A549 (cell line): Measurements from ENCODE around the gene MRPS15. TPM values are rescaled to one million over a fixed set of nuclear protein-coding genes. Genes with fewer than 3 reads are reported as not detected.
"Not testable (repeated sequence)": the region's sequence is repeated elsewhere in the genome, so short reads cannot be mapped to it uniquely, and the experiment has no call there.

Experiments
- ATAC-seq, 2 experiments: fragments of 200-7000 bp in 1 of 2; fragments of >200 bp in 1 of 2; cut with Nextera tagmentation in 1 of 2; cut with Tn5 transposase in 1 of 2; 3 replicates each; pipeline versions ENCODE4 v1.8.0 to v1.9.1; 2018 to 2020; ENCODE audit warnings: mild to moderate bottlenecking in 1 of 2, moderate library complexity in 1 of 2
- CTCF ChIA-PET: fragments of 300-600 bp; sonication (Branson Sonifier 250); formaldehyde crosslinking; extraction: SDS; loops from one replicate; lab custom pipeline; 2021; ENCODE audit warnings: antibody characterized with exemption, inconsistent platforms; lab: Yijun Ruan, JAX
- POLR2A ChIA-PET: fragments of 350-600 bp; formaldehyde crosslinking; extraction: SDS; loops from one replicate; lab custom pipeline; 2021; ENCODE audit warnings: antibody characterized with exemption, inconsistent platforms; lab: Yijun Ruan, JAX
- DNase-seq, 2 experiments: peaks; one replicate each; pipeline versions ENCODE4 v3.0.0 to v3.0.0-alpha.2; 2011 to 2016; ENCODE audit warnings: low read depth in 1 of 2, low spot score in 1 of 2
- FAIRE-seq: peaks from 2 replicates; lab custom pipeline; 2011; peaks lifted over from hg19 to GRCh38; lab: Jason Lieb, UNC
- H3K27ac ChIP-seq, 2 experiments: fragments of >200 bp; sonication (Bioruptor Twin); formaldehyde crosslinking; 3 replicates each; pipeline ENCODE4 v1.5.1; 2016 to 2017
- H3K4me1 ChIP-seq: fragments of >200 bp; sonication (Bioruptor Twin); formaldehyde crosslinking; 3 replicates; pipeline ENCODE4 v1.6.1; 2016
- H3K4me2 ChIP-seq: fragments of >200 bp; sonication (Bioruptor Twin); formaldehyde crosslinking; 3 replicates; pipeline ENCODE4 v1.6.1; 2016
- H3K4me3 ChIP-seq: fragments of >200 bp; sonication (Bioruptor Twin); formaldehyde crosslinking; 3 replicates; pipeline ENCODE4 v1.5.1; 2016
- H3K9me3 ChIP-seq: fragments of >200 bp; sonication (Bioruptor Twin); formaldehyde crosslinking; 3 replicates; pipeline ENCODE4 v1.6.1; 2016
- CBX2 ChIP-seq: fragments of 200-600 bp; sonication (generic); IDR thresholded peaks from 2 replicates; pipeline ENCODE4 v1.6.1; 2016; ENCODE audit warnings: low read depth, mild to moderate bottlenecking, borderline replicate concordance
- CHD2 ChIP-seq: fragments of 150-350 bp; IDR thresholded peaks from 2 replicates; pipeline ENCODE4 v1.6.1; 2014; ENCODE audit warnings: low read length; ENCODE audit not compliant: partially characterized antibody
- CHD4 ChIP-seq: fragments of 200-600 bp; sonication (generic); IDR thresholded peaks from 2 replicates; pipeline ENCODE4 v1.6.1; 2016; ENCODE audit warnings: antibody characterized with exemption, mild to moderate bottlenecking, borderline replicate concordance
- EHF ChIP-seq: fragments of 250-450 bp; sonication (Bioruptor Pico); IDR thresholded peaks from 2 replicates; pipeline ENCODE4 v1.5.0; 2020; ENCODE audit warnings: mild to moderate bottlenecking
- EHMT2 ChIP-seq: fragments of 200-600 bp; sonication (generic); IDR thresholded peaks from 2 replicates; pipeline ENCODE4 v1.6.1; 2016; ENCODE audit warnings: antibody characterized with exemption, low read depth, mild to moderate bottlenecking, moderate library complexity
- FOXS1 ChIP-seq: fragments of 250-450 bp; sonication (Bioruptor Pico); IDR thresholded peaks from 2 replicates; pipeline ENCODE4 v1.5.0; 2020; ENCODE audit warnings: mild to moderate bottlenecking, moderate library complexity
- GATA3 ChIP-seq: IDR thresholded peaks from 2 replicates; pipeline ENCODE4 v1.6.1; 2012; ENCODE audit warnings: borderline replicate concordance
- HEYL ChIP-seq: fragments of 250-450 bp; sonication (Bioruptor Pico); IDR thresholded peaks from 2 replicates; pipeline ENCODE4 v1.8.0; 2021; ENCODE audit warnings: mild to moderate bottlenecking, moderate library complexity
- HOXA7 ChIP-seq: fragments of 250-450 bp; sonication (Bioruptor Pico); IDR thresholded peaks from 2 replicates; pipeline ENCODE4 v1.5.0; 2020; ENCODE audit warnings: mild to moderate bottlenecking, moderate library complexity
- HOXB13 ChIP-seq: fragments of 250-450 bp; sonication (Bioruptor Pico); IDR thresholded peaks from 2 replicates; pipeline ENCODE4 v1.5.0; 2020; ENCODE audit warnings: low read depth, mild to moderate bottlenecking, moderate library complexity
- HOXB5 ChIP-seq: fragments of 250-450 bp; sonication (Bioruptor Pico); IDR thresholded peaks from 2 replicates; pipeline ENCODE4 v1.5.0; 2020; ENCODE audit warnings: mild to moderate bottlenecking, moderate library complexity
- JUN ChIP-seq, 2 experiments: fragments of >200 bp; sonication (Bioruptor Twin); formaldehyde crosslinking; IDR thresholded peaks; 2 replicates in 1 of 2; 3 replicates in 1 of 2; pipeline ENCODE4 v1.6.1; 2016 to 2017
- JUNB ChIP-seq: fragments of >200 bp; sonication (Bioruptor Twin); formaldehyde crosslinking; IDR thresholded peaks from 2 replicates; pipeline ENCODE4 v1.6.1; 2016
- KDM1A ChIP-seq: fragments of 200-600 bp; sonication (generic); IDR thresholded peaks from 2 replicates; pipeline ENCODE4 v1.6.1; 2016; ENCODE audit warnings: low read depth, mild to moderate bottlenecking
- KDM5A ChIP-seq: fragments of 200-600 bp; sonication (generic); IDR thresholded peaks from 2 replicates; pipeline ENCODE4 v1.6.1; 2016; ENCODE audit warnings: antibody characterized with exemption, mild to moderate bottlenecking
- MAFK ChIP-seq: fragments of 450-650 bp; IDR thresholded peaks from 2 replicates; pipeline ENCODE4 v1.6.1; 2014; ENCODE audit not compliant: partially characterized antibody
- MYC ChIP-seq: IDR thresholded peaks from 2 replicates; pipeline ENCODE4 v1.6.1; 2012; ENCODE audit warnings: mild to moderate bottlenecking, inconsistent platforms, low read length, improper control_type of control experiment, borderline replicate concordance
- NFE2L2 ChIP-seq: fragments of 150-350 bp; conservative IDR thresholded peaks from 2 replicates; pipeline ENCODE4 v1.6.1; 2014; ENCODE audit warnings: low read length
- POLR2AphosphoS2 ChIP-seq: conservative IDR thresholded peaks from 2 replicates; pipeline ENCODE4 v1.6.1; 2012; ENCODE audit warnings: low read length, improper control_type of control experiment, inconsistent platforms
- RARB ChIP-seq: fragments of 250-450 bp; sonication (Bioruptor Pico); IDR thresholded peaks from 2 replicates; pipeline ENCODE4 v1.8.0; 2021; ENCODE audit warnings: mild to moderate bottlenecking, moderate library complexity
- RFX5 ChIP-seq: fragments of 450-650 bp; IDR thresholded peaks from 2 replicates; pipeline ENCODE4 v1.7.1; 2014; ENCODE audit warnings: antibody characterized with exemption, mild to moderate bottlenecking, moderate library complexity
- ZC3H11A ChIP-seq: fragments of 450-650 bp; IDR thresholded peaks from 2 replicates; pipeline ENCODE4 v1.6.1; 2014; ENCODE audit warnings: antibody characterized with exemption, mild to moderate bottlenecking
- ZFP36 ChIP-seq: fragments of 450-650 bp; IDR thresholded peaks from 2 replicates; pipeline ENCODE4 v1.6.1; 2014; ENCODE audit warnings: borderline replicate concordance; ENCODE audit not compliant: partially characterized antibody
- WGBS: methylation state at CpG from one replicate; pipeline ENCODE4 v1.1.6; 2017; ENCODE audit errors: missing lambda C conversion rate; 5-methylcytosine and 5-hydroxymethylcytosine counted together
- polyA plus RNA-seq, 4 experiments: library from polyadenylated mRNA; depleted of rRNA in 3 of 4; stranded (reverse); fragments of >200 nt; fragmentation: RNase III in 1 of 4; extraction: RNeasy Plus Mini Kit Qiagen cat#74134 plus additional on column Dnase treatment in 1 of 4; gene quantifications; 2 replicates in 3 of 4; 3 replicates in 1 of 4; pipeline ENCODE4 v1.2.3, GENCODE V29; 2011 to 2017
- TF ChIP-seq, protein P1 (sequence below): fragments of >200 bp; sonication (Bioruptor Twin); formaldehyde crosslinking; IDR thresholded peaks from 3 replicates; pipeline ENCODE4 v1.5.1; 2016
- TF ChIP-seq, protein P2 (sequence below): IDR thresholded peaks from 2 replicates; pipeline ENCODE4 v1.6.1; 2012
- TF ChIP-seq, protein P3 (sequence below): fragments of 250-450 bp; sonication (Bioruptor Pico); IDR thresholded peaks from 2 replicates; pipeline ENCODE4 v1.5.0; 2020; ENCODE audit warnings: low read depth, mild to moderate bottlenecking, moderate library complexity
- TF ChIP-seq, protein P4 (sequence below): fragments of 250-450 bp; sonication (Bioruptor Pico); IDR thresholded peaks from 2 replicates; pipeline ENCODE4 v1.5.0; 2021; ENCODE audit warnings: mild to moderate bottlenecking, moderate library complexity, borderline replicate concordance
- TF ChIP-seq, protein P5 (sequence below): fragments of 450-650 bp; IDR thresholded peaks from 2 replicates; pipeline ENCODE4 v1.6.1; 2014; ENCODE audit warnings: antibody characterized with exemption
- TF ChIP-seq, protein P6 (sequence below): fragments of >200 bp; sonication (Bioruptor Twin); formaldehyde crosslinking; IDR thresholded peaks from 2 replicates; pipeline ENCODE4 v1.6.1; 2016

MRPS15 gene
- polyA plus RNA-seq, 2 of the 4 experiments (the other 2 are of a cell fraction): 74.7 to 79.7 TPM

DNA sequence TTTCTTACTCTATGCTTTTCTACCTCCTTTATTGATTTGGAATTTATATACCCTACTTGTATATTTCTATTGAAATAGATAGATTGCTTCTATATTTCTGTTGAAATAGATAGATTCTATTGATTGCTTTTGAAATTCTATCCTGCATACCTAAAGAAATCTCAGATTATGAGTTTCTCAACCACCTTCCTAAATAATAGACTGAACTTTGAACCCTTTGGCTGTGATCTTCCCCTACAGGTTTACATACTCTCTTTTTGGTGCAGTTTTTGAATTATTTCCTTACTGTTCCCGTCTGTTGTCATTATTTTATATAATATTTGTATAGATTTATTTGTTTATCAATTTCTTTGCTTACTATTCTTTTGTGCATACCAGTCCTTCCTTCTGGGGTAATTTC, 39.0 kb upstream of the MRPS15 start (continued):
- TF ChIP-seq MYC: no peak
- TF ChIP-seq HOXB13 (CRISPR knock-in tag): no peak

DNA sequence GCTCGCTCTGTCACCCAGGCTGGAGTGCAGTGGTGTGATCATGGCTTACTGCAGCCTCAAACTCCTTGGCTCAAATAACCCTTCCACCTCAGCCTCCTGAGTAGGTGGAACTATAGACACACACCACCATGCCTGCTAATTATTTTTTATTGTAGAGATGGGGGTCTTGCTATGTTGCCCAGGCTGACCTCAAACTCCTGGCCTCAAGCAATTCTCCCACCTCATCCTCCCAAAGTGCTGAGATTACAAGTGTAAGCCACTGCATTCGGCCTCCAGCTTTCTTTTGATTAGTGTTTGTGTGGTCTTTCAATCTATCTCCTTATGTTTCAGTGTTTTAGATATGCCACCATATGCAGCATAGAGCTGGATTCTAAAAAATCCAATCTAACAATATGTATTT, 38.4 kb upstream of the MRPS15 start:
- no peak for ATAC-seq
- Histone ChIP-seq H3K9me3 (no peaks in the 10 kb centered on the region), H3K4me2 (no peak overlapping the region), H3K4me3 (no peak overlapping the region), H3K4me1 (0 out of 3 replicates have a peak, but pooled peaks cover 2% of the 10 kb centered on the region), H3K27ac (no peak overlapping the region)
- TF ChIP-seq RARB (CRISPR knock-in tag): no peak
- no peak for TF ChIP-seq HOXB5 (CRISPR knock-in tag)
- TF ChIP-seq KDM1A: no peak
- TF ChIP-seq RFX5: no peak
- TF ChIP-seq ZFP36: no peak
- no peak for TF ChIP-seq HOXA7
- TF ChIP-seq EHF (CRISPR knock-in tag): no peak
- TF ChIP-seq, protein P1, sequence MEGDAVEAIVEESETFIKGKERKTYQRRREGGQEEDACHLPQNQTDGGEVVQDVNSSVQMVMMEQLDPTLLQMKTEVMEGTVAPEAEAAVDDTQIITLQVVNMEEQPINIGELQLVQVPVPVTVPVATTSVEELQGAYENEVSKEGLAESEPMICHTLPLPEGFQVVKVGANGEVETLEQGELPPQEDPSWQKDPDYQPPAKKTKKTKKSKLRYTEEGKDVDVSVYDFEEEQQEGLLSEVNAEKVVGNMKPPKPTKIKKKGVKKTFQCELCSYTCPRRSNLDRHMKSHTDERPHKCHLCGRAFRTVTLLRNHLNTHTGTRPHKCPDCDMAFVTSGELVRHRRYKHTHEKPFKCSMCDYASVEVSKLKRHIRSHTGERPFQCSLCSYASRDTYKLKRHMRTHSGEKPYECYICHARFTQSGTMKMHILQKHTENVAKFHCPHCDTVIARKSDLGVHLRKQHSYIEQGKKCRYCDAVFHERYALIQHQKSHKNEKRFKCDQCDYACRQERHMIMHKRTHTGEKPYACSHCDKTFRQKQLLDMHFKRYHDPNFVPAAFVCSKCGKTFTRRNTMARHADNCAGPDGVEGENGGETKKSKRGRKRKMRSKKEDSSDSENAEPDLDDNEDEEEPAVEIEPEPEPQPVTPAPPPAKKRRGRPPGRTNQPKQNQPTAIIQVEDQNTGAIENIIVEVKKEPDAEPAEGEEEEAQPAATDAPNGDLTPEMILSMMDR: no peak
- TF ChIP-seq CBX2: no peak
- no peak for TF ChIP-seq EHMT2
- no peak for TF ChIP-seq MAFK
- TF ChIP-seq FOXS1 (CRISPR knock-in tag): no peak
- TF ChIP-seq JUNB: no peak
- TF ChIP-seq, protein P2, sequence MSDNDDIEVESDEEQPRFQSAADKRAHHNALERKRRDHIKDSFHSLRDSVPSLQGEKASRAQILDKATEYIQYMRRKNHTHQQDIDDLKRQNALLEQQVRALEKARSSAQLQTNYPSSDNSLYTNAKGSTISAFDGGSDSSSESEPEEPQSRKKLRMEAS: no peak
- no peak for TF ChIP-seq ZC3H11A
- TF ChIP-seq CHD4: no peak
- no peak for TF ChIP-seq GATA3
- TF ChIP-seq, protein P3, sequence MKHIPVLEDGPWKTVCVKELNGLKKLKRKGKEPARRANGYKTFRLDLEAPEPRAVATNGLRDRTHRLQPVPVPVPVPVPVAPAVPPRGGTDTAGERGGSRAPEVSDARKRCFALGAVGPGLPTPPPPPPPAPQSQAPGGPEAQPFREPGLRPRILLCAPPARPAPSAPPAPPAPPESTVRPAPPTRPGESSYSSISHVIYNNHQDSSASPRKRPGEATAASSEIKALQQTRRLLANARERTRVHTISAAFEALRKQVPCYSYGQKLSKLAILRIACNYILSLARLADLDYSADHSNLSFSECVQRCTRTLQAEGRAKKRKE (CRISPR knock-in tag): no peak
- 72% methylated on average over 2 of the region's 2 CpGs for WGBS
- ChIA-PET CTCF (interaction anchor here (1.1 to 2.3 kb wide), 2 partner anchors 12 to 14 kb away, joined by 4 to 15 read pairs; no protein-coding TSS in a partner anchor), POLR2A (no interaction called here)
- FAIRE-seq: no peak
- no peak for DNase-seq

DNA sequence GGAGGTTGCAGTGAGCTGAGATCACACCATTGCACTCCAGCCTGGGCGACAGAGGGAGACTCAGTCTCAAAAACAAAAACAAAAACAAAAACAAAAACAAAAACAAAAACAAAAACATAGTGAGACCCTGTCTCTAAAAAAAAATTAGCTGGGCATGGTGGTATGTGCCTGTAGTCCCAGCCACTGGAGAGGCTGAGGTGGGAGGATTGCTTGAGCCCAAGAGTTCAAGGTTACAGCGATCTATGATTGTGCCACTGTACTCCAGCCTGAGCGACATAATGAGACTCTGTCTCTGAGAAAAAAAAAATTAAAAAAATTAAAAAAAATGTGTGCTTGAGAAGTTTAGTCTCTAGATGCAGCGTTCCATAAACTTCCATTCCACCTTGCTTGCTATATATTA, 37.7 kb upstream of the MRPS15 start:
- not testable (repeated sequence) for H3K27ac ChIP-seq, ATAC-seq
- 86% methylated on average over 4 of the region's 4 CpGs for WGBS

DNA sequence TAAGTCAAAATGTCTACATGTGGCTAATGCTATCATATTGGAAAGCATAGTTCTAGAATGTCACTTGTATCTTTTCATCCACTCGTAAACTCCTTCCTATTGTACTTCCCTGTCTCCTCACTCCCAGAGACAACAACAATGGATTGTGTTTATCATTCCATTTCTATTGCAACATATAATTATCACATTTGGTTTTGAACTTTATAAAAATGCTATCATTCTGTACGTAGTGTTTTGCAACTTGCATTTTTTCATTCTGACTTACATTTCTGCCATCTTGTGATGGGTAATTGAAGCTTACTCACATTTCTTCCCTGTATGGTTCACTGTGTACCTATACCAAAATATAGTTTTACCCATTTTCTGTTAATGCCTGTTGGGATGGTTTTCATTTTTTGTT, 33.0 kb upstream of the MRPS15 start:
- Histone ChIP-seq H3K27ac (no peak overlapping the region), H3K4me2 (no peak overlapping the region), H3K4me1 (no peaks in the 10 kb centered on the region), H3K9me3 (no peaks in the 10 kb centered on the region), H3K4me3 (no peak overlapping the region)
- POLR2A ChIA-PET: no interaction called here
- no peak for DNase-seq
- no peak for FAIRE-seq
- CTCF ChIA-PET: interaction anchor here (1.0 to 1.9 kb wide), 2 partner anchors 19 to 28 kb away, joined by 4 to 5 read pairs; no protein-coding TSS in a partner anchor
- no peak for ATAC-seq
- whole genome bisulfite sequencing: 64% methylated on average over 2 of the region's 2 CpGs
- TF ChIP-seq, protein P4, sequence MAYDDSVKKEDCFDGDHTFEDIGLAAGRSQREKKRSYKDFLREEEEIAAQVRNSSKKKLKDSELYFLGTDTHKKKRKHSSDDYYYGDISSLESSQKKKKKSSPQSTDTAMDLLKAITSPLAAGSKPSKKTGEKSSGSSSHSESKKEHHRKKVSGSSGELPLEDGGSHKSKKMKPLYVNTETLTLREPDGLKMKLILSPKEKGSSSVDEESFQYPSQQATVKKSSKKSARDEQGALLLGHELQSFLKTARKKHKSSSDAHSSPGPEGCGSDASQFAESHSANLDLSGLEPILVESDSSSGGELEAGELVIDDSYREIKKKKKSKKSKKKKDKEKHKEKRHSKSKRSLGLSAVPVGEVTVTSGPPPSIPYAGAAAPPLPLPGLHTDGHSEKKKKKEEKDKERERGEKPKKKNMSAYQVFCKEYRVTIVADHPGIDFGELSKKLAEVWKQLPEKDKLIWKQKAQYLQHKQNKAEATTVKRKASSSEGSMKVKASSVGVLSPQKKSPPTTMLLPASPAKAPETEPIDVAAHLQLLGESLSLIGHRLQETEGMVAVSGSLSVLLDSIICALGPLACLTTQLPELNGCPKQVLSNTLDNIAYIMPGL (CRISPR knock-in tag): no peak
- no peak for TF ChIP-seq GATA3
- TF ChIP-seq, protein P5, sequence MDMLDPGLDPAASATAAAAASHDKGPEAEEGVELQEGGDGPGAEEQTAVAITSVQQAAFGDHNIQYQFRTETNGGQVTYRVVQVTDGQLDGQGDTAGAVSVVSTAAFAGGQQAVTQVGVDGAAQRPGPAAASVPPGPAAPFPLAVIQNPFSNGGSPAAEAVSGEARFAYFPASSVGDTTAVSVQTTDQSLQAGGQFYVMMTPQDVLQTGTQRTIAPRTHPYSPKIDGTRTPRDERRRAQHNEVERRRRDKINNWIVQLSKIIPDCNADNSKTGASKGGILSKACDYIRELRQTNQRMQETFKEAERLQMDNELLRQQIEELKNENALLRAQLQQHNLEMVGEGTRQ: no peak
- TF ChIP-seq HEYL (CRISPR knock-in tag): no peak
- TF ChIP-seq CHD2: no peak
- TF ChIP-seq EHF (CRISPR knock-in tag): no peak
- no peak for TF ChIP-seq NFE2L2
- TF ChIP-seq, protein P6, sequence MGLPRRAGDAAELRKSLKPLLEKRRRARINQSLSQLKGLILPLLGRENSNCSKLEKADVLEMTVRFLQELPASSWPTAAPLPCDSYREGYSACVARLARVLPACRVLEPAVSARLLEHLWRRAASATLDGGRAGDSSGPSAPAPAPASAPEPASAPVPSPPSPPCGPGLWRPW: no peak
- no peak for TF ChIP-seq POLR2AphosphoS2
- TF ChIP-seq KDM5A: no peak
- TF ChIP-seq HOXA7: no peak
- TF ChIP-seq JUN (IDR thresholded peaks at IDR 0.05): no peak
- no peak for TF ChIP-seq HOXB13 (CRISPR knock-in tag)

More for the DNA sequence above, 37.7 kb upstream of the MRPS15 start:
- POLR2A ChIA-PET, DNase-seq, H3K4me3 ChIP-seq, H3K4me2 ChIP-seq, FAIRE-seq, H3K9me3 ChIP-seq, H3K4me1 ChIP-seq: not testable (repeated sequence)
- CTCF ChIA-PET: interaction anchor here (1.1 to 2.3 kb wide), 2 partner anchors 13 to 14 kb away, joined by 4 to 15 read pairs; no protein-coding TSS in a partner anchor
